DOHH2 (cell line): ENCODE measurements around the gene TMEM72.

ENCODE experiments used
- CTCF ChIP-seq: fragments of 200-600 bp; sonication (generic); IDR thresholded peaks from one replicate; pipeline ENCODE4 v1.5.1; 2014; ENCODE audit warnings: antibody characterized with exemption, mild to moderate bottlenecking, low read depth, low read length; ENCODE audit not compliant: poor library complexity, severe bottlenecking
- EZH2phosphoT487 ChIP-seq: fragments of 200-600 bp; sonication (generic); IDR thresholded peaks from 2 replicates; pipeline ENCODE4 v1.6.1; 2017; ENCODE audit warnings: borderline replicate concordance, mild to moderate bottlenecking, antibody characterized with exemption, low read length, moderate library complexity, mixed read lengths

GRCh38 chr10:44960088-44960460 lies 48.9 kb downstream of the TMEM72 start:
- TF ChIP-seq CTCF (no peak), EZH2phosphoT487 (no peak)
